ENCODE measurements around the gene COL24A1. TPM values are rescaled to one million over a fixed set of nuclear protein-coding genes. Genes with fewer than 3 reads are reported as not detected.

Gene COL24A1
- total RNA-seq, 4 donors from 2014 or later: 1.0 to 2.8 (median 1.9) TPM

DNA sequence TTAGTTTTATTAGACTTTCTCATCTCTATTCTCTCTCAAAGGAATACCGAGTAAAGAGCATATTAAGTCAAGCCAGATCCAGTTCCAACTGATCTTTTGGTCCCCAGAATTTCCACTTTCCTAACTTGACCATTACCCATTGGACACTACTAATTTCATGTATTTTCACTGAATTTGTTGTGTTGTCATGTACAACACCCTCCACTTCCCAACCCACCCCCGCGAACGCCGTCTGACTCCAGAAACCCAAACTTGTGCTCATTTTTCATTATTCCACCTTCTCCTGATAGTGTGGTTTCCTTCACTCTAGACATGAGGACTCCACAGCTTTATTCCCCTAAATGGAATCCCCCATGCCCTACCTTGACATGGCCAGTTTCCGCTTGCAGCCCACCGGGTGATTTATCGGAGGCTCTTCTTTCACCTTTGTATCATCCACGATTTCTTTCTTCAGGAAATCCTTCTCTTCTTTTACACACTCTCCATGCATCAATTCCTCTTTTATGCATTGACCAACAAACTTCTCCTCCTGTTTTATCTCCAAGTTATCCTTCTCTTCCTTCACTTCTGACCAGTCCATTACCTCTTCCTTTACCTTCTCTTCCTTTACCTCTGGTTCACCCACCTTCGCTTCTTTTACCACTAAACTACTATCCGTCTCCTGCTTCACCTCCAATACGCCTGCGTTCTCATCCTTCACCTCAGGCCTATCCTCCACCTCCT lies 449.1 kb downstream of the COL24A1 start:
- H3K27ac ChIP-seq: peak overlapping the region; percentile 65 to 88 (median 86)
- TF ChIP-seq EP300 (IDR thresholded peaks at IDR 0.05) (no peak), POLR2A (IDR thresholded peaks at IDR 0.05) (no peak), CTCF (IDR thresholded peaks at IDR 0.05) (no peak)
- H3K4me1 ChIP-seq: peaks cover 0 to 25% (median 10%) of the 10 kb centered on the region in 4 donors
- peak overlapping the region; percentile 69 to 89 (median 80) for H3K4me3 ChIP-seq
- H3K36me3 ChIP-seq: peaks cover 0 to 37% (median 0%) of the 10 kb centered on the region in 3 donors
- WGBS, 2 donors: 11 to 19% methylated on average over 13 of the region's 13 CpGs
- H3K9me3 ChIP-seq: no peaks in the 10 kb centered on the region
- no peak for DNase-seq (ENCODE audit: low spot score in 2 of 2)
- H3K27me3 ChIP-seq: no peaks in the 10 kb centered on the region

DNA sequence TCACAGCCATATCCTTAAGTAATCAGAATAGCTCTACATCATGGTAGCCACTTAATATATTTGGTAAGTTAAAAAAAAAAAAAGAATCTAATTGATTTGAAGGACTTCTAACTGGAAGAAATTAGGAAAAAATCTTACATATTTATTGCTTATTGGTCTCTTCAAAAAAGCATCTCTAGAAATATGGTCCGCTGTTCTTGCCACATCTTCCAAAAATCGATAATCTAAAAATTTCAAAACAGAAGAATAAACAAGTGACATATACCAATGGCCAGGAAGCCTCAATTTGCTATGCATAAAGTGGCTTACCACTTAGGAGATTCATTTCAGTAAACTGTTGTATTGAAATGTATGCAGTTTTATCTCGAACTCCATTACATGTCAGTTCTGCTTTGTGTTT lies 450.6 kb downstream of the COL24A1 start:
- Histone ChIP-seq H3K27me3 (no peaks in the 10 kb centered on the region), H3K27ac (no peak overlapping the region), H3K9me3 (no peaks in the 10 kb centered on the region), H3K4me1 (peaks cover 3 to 37% (median 10%) of the 10 kb centered on the region in 4 donors), H3K4me3 (no peak overlapping the region), H3K36me3 (peaks cover 0 to 50% (median 0%) of the 10 kb centered on the region in 3 donors)
- DNase-seq (ENCODE audit: low spot score in 2 of 2): no peak
- 94% methylated on average over 3 of the region's 3 CpGs for WGBS, 2 donors
- TF ChIP-seq EP300 (IDR thresholded peaks at IDR 0.05) (no peak), CTCF (IDR thresholded peaks at IDR 0.05) (no peak), POLR2A (IDR thresholded peaks at IDR 0.05) (no peak)

DNA sequence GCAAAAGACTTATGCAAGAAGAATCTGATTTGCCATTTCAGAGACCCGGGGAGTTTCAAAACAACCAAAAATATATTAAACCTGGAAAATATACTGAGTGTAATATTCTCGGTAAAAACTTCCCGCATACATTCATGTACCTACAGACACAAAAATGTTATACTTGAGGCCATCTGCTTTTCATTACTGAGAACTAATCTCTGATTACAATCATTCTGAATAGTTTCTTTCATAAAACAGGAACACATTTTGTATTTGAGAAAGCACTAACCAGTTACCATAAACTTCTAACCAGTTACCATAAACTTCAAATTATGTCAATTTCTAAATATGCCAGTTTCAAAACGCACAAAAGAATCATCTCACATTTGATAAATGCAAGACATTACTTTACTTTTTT lies 456.1 kb downstream of the COL24A1 start:
- H3K27ac ChIP-seq: no peak overlapping the region
- peaks cover 0 to 50% (median 0%) of the 10 kb centered on the region in 3 donors for H3K36me3 ChIP-seq
- no peaks in the 10 kb centered on the region for H3K27me3 ChIP-seq
- 80 to 87% methylated on average over 4 of the region's 4 CpGs for WGBS, 2 donors
- no peak overlapping the region for H3K4me3 ChIP-seq
- peaks cover 0 to 20% (median 1%) of the 10 kb centered on the region in 4 donors for H3K4me1 ChIP-seq
- H3K9me3 ChIP-seq: no peaks in the 10 kb centered on the region
- TF ChIP-seq EP300 (IDR thresholded peaks at IDR 0.05) (no peak), POLR2A (IDR thresholded peaks at IDR 0.05) (no peak), CTCF (IDR thresholded peaks at IDR 0.05) (no peak)
- no peak for DNase-seq (ENCODE audit: low spot score in 2 of 2)

- Histone ChIP-seq H3K27ac (no peak overlapping the region), H3K27me3 (no peaks in the 10 kb centered on the region), H3K36me3 (peaks cover 0 to 27% (median 0%) of the 10 kb centered on the region in 3 donors), H3K9me3 (no peaks in the 10 kb centered on the region), H3K4me1 (peaks cover 0 to 12% (median 1%) of the 10 kb centered on the region in 4 donors), H3K4me3 (no peak overlapping the region)
- no peak for TF ChIP-seq POLR2A (IDR thresholded peaks at IDR 0.05)
- TF ChIP-seq CTCF (IDR thresholded peaks at IDR 0.05): no peak
- TF ChIP-seq EP300 (IDR thresholded peaks at IDR 0.05): no peak
- no peak for DNase-seq (ENCODE audit: low spot score in 2 of 2)
Observed at GRCh38 chr1:85697895-85698294, 458.7 kb downstream of the COL24A1 start.

- no peak for DNase-seq (ENCODE audit: low spot score in 2 of 2)
- Histone ChIP-seq H3K9me3 (no peaks in the 10 kb centered on the region), H3K36me3 (peaks cover 0 to 10% (median 0%) of the 10 kb centered on the region in 3 donors), H3K27ac (no peak overlapping the region), H3K4me3 (no peak overlapping the region), H3K27me3 (no peaks in the 10 kb centered on the region), H3K4me1 (no peaks in the 10 kb centered on the region)
- 46 to 61% methylated on average over 1 of the region's 1 CpG for WGBS, 2 donors
- TF ChIP-seq EP300 (IDR thresholded peaks at IDR 0.05): no peak
- peak; percentile 20 to 62 (median 37) for TF ChIP-seq CTCF (IDR thresholded peaks at IDR 0.05)
- TF ChIP-seq POLR2A (IDR thresholded peaks at IDR 0.05): no peak
Observed at GRCh38 chr1:85692730-85693314, 463.8 kb downstream of the COL24A1 start.
